Activated T-cell treated with anti-CD3 and anti-CD28 coated beads, Interleukin-2, amount 50 U/mL, for 1 hour (primary cell): ENCODE data around the gene KCNJ6.

ENCODE experiments used
- DNase-seq: peaks from one replicate; pipeline ENCODE4 v3.0.0-alpha.2; 2020

Gene KCNJ6

GRCh38 chr21:37861561-37861960, 54.7 kb downstream of the KCNJ6 start:
- no peak for DNase-seq

GRCh38 chr21:37860416-37860815, 55.8 kb downstream of the KCNJ6 start:
- DNase-seq, result no peak

- no peak for DNase-seq
Measured at GRCh38 chr21:37855647-37856625, 60.3 kb downstream of the KCNJ6 start.

- DNase-seq, result no peak
Measured at GRCh38 chr21:37855271-37855646, 61.0 kb downstream of the KCNJ6 start.

GRCh38 chr21:37849506-37850102, 66.7 kb downstream of the KCNJ6 start:
- no peak for DNase-seq

- DNase-seq, result no peak
Measured at GRCh38 chr21:37848721-37849490, 67.4 kb downstream of the KCNJ6 start.

- no peak for DNase-seq
Measured at GRCh38 chr21:37845535-37845934, 70.7 kb downstream of the KCNJ6 start.

- no peak for DNase-seq
Measured at GRCh38 chr21:37843191-37843590, 73.1 kb downstream of the KCNJ6 start.

GRCh38 chr21:37842163-37842919, 73.9 kb downstream of the KCNJ6 start:
- no peak for DNase-seq

- no peak for DNase-seq
Measured at GRCh38 chr21:37837381-37837780, 78.9 kb downstream of the KCNJ6 start.

GRCh38 chr21:37835481-37835880, 80.8 kb downstream of the KCNJ6 start:
- no peak for DNase-seq

GRCh38 chr21:37833301-37833700, 83.0 kb downstream of the KCNJ6 start:
- DNase-seq, result no peak

- DNase-seq, result no peak
Measured at GRCh38 chr21:37829447-37829846, 86.8 kb downstream of the KCNJ6 start.

GRCh38 chr21:37828991-37829390, 87.3 kb downstream of the KCNJ6 start:
- no peak for DNase-seq

- no peak for DNase-seq
Measured at GRCh38 chr21:37828556-37828955, 87.7 kb downstream of the KCNJ6 start.

GRCh38 chr21:37827913-37828312, 88.3 kb downstream of the KCNJ6 start:
- DNase-seq, result no peak

GRCh38 chr21:37821786-37822450, 94.3 kb downstream of the KCNJ6 start:
- no peak for DNase-seq

- DNase-seq, result no peak
Measured at GRCh38 chr21:37821092-37821491, 95.2 kb downstream of the KCNJ6 start.

GRCh38 chr21:37819372-37819771, 96.9 kb downstream of the KCNJ6 start:
- DNase-seq, result no peak

GRCh38 chr21:37817242-37817641, 99.0 kb downstream of the KCNJ6 start:
- no peak for DNase-seq

- no peak for DNase-seq
Measured at GRCh38 chr21:37815893-37816292, 100.4 kb downstream of the KCNJ6 start.

GRCh38 chr21:37811711-37812110, 104.5 kb downstream of the KCNJ6 start:
- no peak for DNase-seq
